Measurements from ENCODE around the gene ODF2L.
A peak's percentile ranks its signal among the peaks of the same experiment; 100 is the strongest.

Gene ODF2L

DNA sequence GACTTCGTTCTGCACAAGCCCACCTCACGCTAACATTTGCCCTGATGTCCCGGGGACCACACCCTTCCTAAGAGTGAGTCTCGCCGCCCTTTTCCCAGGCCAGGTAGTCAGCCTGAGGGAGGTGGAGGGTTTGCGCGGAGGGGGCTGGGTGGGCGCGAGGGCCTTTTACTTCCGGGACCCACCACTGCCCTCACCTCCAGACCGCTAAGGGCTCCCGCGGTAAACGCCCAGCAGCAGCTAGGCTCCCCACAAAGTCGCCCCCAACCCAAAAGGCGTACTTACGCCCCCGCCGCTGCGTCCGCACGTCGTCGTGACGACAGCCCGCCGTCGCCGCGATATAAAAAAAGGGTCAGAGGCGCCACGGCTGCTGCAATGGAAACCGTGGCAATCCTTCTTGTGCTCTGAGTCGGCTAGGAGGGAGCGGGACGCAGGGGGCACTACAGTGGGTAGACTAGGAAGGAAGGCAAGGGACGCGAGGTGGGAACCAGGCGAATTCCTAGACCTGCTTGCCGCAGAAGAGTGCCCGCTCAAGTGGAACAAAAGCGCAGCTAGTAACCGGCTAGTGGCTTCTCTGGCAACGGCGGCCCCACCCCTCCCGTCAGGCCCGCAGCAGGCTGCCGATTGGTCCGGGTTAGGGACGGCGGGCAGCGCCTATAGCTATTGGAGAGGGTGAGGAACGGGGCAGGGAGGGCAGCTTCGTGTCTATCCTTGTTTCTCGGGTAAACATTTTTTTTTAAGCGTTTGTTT lies at the start of gene ODF2L:
ODF2L (minus strand) TSS at position 573 of the 747 bp plus-strand sequence. CDS start 9,296 bp downstream, outside the sequence.
- peak; percentile 76 to 84 for DNase-seq

GRCh38 chr1:86445919-86446318 lies 49.8 kb upstream of the ODF2L start:
- no peak for DNase-seq

DNA sequence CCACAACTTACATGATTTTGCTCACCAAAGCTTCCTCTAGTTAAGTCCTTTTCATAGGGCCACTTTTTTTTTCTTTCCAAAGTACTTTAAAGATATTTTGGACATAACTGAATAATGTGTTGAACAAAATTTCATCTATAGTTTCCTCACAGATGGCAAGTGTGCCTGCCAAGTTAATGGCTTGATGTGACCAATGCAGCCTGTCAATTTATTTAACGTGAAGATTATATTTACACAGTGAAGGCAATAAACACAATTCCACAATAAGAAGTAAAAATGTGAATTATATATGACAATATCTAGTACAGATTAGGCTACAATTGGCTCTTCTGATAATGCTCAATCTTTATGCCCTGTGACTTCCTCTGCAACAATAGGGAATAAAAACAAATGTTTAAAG lies 45.9 kb upstream of the ODF2L start:
- no peak for DNase-seq

DNA sequence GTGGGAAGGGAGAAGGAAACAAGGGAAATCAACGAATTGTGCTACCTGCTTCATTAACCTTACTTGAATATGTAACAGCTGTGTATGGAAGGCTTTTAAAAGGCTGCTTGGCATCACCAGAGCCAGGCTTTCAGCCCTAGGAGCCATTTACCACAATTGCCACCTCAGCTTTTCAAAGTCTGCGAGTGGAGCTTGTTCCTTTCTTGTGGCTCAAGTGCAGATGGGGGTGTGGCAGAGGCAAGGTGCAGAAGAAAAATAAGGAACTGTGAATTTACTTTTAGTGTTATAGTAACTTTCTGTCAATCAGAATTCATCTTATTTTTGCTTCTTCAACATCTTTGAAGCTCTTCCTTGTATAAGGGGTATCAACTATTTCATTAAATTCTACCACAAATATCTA lies 45.5 kb upstream of the ODF2L start:
- no peak for DNase-seq

DNA sequence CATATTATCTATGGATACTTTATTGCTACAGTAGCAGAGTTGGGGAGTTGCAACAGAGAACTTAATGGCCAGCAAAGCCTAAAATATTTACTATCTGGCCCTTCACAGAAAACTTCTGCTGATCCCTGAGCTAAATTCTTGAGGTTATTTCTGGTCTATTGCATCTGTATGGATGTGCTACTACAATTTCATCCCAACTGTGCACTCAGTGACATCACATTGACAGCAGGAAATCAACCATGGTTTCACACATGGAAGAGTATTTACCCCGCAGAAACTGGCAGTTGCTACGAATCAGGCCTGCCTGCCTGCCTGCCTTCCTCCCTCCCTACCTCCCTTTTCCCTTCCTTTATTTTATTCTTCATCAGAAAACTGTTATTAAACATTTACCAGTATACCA lies 39.9 kb upstream of the ODF2L start:
- DNase-seq = no peak

DNA sequence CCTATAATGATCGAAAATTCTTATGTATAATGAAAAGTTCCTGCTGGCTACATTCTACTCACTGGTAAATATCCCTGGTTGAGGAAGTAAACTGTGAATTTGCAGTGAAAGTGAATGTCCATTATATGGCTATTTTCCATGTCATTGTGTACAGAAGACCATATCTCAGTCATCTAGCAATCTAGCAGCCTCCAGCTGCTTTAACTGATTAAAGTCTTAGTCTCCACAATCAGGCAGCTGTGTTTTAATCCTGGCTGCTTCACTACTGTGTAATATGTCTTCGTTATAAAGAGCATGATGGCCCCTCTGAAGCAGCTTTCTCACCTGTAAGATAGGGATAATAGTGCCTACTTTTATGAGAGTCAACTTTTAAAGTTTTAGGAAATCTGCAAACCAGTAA lies 39.2 kb upstream of the ODF2L start:
- no peak for DNase-seq

DNA sequence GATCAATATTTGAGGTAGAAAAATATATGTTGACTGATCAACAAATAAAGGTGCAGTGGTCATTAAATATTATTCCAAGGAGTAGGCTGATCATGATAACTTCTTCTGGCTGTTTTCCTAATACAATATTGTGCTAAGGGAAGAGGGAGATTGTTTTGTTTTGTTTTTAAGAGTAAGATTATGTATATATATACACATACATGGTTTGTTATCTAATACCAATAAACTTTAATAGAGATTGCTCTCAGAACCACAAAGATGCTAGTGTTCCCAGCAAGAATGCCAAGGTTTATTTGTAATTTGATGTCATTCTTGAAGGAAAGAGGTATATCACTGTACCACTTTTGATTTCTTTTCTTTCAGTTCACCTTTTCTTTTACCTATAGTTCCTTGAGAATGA lies 37.9 kb upstream of the ODF2L start:
- no peak for DNase-seq

- no peak for DNase-seq
Measured at GRCh38 chr1:86430376-86430775, 34.3 kb upstream of the ODF2L start.

- DNase-seq = no peak
Measured at GRCh38 chr1:86429835-86430234, 33.7 kb upstream of the ODF2L start.

DNA sequence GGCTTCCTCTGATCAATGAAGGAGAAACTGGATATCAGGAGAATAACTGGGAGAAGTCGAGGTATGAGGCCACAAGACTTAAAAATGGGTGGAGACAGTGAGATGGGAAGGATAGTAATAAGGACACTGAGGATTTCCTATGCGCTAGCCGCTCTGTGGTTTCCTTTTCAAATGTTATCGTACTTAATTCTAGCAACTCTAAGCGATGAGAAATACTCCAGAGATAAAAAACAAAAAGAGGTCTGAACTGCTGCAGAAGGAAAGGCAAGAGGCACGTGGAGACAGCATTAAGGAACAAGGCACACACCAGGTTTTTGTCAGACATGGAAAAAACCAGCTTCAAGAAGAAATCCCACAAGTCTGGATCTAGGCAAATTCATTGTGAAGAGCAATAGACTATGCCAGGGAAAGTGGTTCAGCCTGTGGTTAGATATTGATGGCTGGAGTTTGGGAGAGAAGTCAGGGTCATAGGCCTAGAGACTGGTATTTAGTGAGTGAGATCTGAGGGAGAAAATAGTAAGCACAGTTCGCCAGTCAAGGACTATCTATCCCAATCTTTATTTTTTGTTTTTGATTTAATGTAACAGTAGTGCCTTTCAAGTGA lies 33.1 kb upstream of the ODF2L start:
- DNase-seq = no peak

DNA sequence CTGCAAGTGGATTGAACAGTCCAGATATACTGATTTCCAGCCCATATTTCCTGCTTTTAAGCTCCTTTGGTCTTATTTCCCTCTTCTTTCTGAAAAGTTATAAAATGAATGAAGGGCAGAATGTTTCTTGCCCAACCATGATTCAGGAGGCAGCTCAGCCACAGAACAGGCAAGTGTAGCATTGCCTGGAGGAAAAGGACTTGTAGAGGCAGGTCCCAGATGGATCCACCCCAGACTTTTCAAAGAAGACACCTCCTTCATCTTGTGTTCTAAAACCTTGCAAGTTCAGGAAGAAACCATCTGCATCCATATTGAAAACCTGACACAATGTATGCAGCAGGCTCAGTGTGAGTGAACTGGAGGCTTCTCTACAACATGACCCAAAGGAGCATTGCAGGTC lies 27.8 kb upstream of the ODF2L start, which contains the start of gene CLCA2:
CLCA2 (plus strand) TSS at position 299 of the 400 bp plus-strand sequence; CDS start at position 376, 77 bp downstream.
- DNase-seq = no peak

GRCh38 chr1:86423473-86423872 lies 27.4 kb upstream of the ODF2L start:
- DNase-seq = no peak

GRCh38 chr1:86421601-86422280 lies 25.6 kb upstream of the ODF2L start:
- no peak for DNase-seq

DNA sequence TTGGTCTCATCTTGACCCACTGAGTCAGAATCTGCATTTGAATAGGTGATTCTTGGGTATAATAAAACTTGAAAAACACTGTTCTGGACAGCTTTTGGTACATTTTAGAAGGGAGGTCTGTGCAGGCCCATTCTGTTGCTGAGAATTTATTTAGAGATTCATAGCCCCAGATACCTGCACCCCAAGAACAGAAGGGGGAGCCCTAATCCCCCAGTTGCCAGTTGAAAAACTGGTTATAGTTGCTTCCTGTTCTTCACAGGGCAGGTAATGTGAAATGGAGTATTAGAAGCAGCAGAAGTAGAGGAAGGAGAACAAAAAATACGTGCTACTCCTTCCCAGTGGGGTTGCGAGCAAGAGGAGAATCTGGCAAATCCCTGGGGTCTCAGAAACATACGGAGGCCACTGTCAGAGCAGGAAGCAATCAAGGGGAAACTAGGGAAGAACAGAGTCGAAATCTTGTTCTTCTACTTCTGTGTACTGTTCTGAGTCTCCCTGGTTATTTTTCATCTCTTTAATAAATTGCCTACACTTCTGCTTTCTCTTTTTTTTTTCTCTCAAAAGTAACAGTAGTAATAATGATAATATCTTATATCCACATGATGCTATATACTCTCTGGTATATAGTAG lies 23.3 kb upstream of the ODF2L start:
- DNase-seq = peak; percentile 2 to 44

DNA sequence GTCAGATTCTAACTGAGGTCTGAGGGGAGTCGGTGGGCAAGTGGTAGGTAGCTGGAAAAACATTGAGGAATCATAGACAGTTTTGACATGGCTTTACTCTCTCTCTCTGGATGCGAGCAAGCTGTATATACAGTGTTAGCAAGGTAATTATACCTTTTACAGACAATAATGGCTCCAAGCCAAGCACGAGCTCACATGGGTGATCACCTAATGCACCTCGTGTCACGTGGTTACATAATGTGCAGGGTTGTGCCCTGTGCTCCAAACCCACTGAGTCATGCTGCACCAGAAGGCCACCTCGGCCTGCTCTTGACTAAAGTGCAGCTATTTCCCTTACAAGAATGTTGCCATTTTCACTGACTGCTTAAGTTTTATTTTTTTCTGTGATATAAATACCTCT lies 20.2 kb upstream of the ODF2L start:
- peak; percentile 72 to 85 for DNase-seq

DNA sequence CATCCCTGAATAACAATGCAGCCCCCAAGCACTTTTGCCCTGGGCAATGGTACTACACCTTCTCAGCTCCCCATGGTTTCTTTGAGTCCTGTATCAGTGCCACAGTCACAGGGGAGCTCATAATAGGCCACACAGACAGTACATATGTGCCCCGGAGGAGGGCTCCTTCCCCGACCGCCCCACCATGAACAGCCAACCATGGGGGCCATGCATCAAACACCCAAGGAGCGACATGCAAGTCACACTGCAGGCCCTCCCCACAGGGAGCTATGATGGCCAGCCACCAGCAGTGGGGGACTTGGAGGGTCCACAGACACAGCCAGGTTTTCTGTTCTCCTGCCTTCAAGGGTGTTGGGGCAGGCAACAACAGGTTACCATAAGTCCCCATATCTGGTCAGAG lies 14.8 kb upstream of the ODF2L start:
- DNase-seq = no peak

DNA sequence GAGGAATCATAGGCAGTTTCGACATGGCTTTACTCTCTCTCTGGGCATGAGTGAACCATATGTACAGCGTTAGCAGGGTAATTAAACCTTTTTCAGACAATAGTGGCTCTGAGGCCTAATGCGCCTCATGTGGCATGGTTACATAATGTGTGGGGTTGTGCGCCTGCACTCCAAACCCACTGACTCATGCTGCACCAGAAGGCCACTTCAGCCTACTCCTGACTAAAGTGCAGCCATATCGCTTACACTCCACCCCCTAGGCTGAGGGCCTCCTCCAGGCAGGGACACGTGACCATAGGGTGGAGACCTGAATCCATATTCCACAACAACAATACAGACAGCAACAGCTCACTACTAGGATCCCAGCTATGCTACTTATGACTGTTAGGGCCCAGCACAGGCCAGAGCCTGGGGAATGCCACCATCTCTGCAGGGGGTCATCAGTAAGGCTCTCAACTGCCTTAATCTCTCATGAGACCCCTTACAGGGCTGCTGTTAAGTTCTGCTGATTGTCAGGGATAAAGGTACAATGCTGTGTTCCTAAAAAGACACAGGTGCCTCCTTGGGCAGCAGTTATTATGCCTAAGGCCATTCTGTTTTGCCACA lies 13.4 kb upstream of the ODF2L start:
- DNase-seq = no peak

DNA sequence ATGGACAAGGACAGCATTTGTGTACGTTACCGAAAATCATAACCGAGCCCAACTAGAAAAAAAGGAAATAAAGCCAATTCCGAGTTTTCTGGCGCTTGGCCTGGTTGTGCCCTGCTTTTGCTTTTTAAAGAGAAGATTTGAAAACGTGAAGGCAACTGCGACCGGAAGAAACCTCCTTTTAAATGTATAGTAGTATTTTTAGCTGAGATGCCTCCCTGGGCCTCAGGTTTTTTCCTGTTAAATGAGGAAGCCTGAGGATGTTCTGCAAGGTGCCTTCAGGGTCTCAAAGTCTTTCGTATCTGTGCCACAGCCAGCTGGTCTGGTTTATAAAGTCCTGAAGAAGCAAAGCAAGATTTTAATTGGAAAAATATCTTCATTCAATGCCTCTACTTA lies 371 bp upstream of the ODF2L start:
- DNase-seq = no peak

- DNase-seq = no peak
Measured at GRCh38 chr1:86394416-86394815, 1.7 kb downstream of the ODF2L start.

DNA sequence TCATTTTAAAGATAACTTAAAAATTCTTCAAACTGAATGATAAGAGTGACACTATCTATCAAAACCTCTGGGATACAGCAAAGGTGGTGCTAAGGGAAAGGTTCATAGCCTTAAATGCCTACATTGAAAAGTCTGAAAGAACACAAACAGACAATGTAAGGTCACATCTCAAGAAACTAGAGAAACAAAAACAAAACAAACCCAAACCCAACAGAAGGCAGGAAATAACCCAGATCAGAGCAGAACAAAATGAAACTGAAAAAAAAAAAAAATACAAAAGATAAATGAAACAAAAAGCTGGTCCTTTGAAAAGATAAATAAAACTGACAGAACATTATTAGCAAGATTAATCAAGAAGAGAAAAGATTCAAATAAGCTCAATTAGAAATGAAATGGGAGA lies 6.8 kb downstream of the ODF2L start:
- DNase-seq = no peak

DNA sequence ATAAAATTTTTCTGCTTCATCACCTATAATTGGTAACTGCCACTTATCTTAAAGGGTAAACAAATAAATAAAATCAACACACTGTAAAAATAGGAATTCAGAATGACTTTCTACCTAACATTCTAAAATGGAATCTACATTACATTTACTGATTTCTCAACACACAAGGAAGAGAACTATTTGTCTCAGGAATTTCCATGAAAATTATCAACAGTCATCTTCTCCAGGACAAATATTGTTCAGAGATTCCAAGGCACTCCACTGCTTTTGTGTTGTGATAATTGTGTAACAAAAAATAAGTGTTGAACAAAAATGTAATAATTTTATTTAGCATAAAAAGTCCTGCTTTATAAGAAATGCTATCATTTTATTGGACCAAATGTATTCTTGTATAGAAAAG lies 7.3 kb downstream of the ODF2L start:
- no peak for DNase-seq

DNA sequence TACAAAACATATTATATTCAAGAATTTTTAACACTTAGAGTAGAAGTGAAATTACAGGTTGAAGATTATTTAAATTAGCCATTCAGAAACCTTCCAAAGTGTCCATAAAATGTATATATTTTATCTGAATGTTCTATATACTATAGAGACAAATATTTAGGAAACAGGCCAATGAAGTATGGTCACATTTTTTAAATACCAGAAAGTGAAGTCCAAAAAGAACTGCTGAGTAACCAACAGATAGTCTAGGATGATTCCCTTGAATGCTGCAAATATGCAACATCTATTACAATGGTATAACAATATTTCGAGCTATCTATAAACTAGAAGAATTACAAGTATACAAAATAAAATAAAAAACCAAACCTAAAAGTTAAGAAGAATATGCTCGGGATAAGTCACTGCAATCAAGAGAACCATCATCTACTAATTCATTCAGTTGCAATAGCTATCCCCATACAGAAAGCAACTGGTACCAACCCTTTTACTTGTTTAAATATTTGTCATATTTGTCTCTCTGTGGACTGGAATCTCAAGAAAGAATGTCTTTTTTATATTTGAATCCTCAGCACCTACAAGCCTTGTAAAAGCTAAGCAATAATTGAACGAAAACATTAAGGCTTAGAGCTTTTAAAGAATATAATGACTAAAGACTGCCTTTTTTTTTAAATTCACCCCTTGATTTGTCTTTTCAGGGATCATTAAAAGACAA lies 8.1 kb downstream of the ODF2L start:
- no peak for DNase-seq

GRCh38 chr1:86382878-86383277 lies 13.2 kb downstream of the ODF2L start:
- DNase-seq = no peak
